HCT116 (cell line): Measurements from ENCODE around the gene FBRS. TPM values are rescaled to one million over a fixed set of nuclear protein-coding genes. Genes with fewer than 3 reads are reported as not detected.
A peak's percentile ranks its signal among the peaks of the same experiment; 100 is the strongest.

Source experiments
- ATAC-seq: fragments of 200-7000 bp; cut with Tn5 transposase; 2 replicates; pipeline ENCODE4 v1.9.1; 2020; ENCODE audit warnings: mild to moderate bottlenecking, moderate library complexity
- BruUV-seq: library from RNA; stranded (reverse); fragments of 400-500 nt; replicated peaks from 2 replicates; lab custom pipeline; 2021; lab: Mats Ljungman, UMichigan
- CTCF ChIA-PET: fragments of 300-600 bp; sonication (Branson Sonifier 250); formaldehyde crosslinking; loops from one replicate; lab custom pipeline; 2021; ENCODE audit warnings: antibody characterized with exemption; lab: Charles Lee
- POLR2A ChIA-PET: fragments of 300-600, 350-600 bp; sonication (Branson Sonifier 250); formaldehyde crosslinking; loops from one replicate; lab custom pipeline; 2021; ENCODE audit warnings: antibody characterized with exemption; lab: Charles Lee
- RAD21 ChIA-PET, 2 experiments: fragments of 300-600 bp; sonication (Branson Sonifier 250); formaldehyde crosslinking; loops; one replicate each; lab custom pipeline; 2023; ENCODE audit warnings: low total read pairs in 2 of 2; ENCODE audit not compliant: uncharacterized antibody in 2 of 2, unreplicated experiment in 2 of 2, low non-redundant PET in 1 of 2; lab: Charles Lee
- DNase-seq: peaks from one replicate; pipeline ENCODE4 v3.0.0-alpha.2; 2010; ENCODE audit warnings: low read depth, low spot score
- H2AFZ ChIP-seq: fragments of 200-600 bp; shearing (Covaris generic), sonication (generic); 2 replicates; pipeline ENCODE4 v1.6.1; 2017; ENCODE audit warnings: low read depth, mixed run types, mixed read lengths, antibody characterized with exemption, low read length; ENCODE audit not compliant: poor library complexity, severe bottlenecking
- H3K27ac ChIP-seq: 2 replicates; pipeline ENCODE4 v1.5.1; 2012; ENCODE audit warnings: low read depth, low read length
- H3K27me3 ChIP-seq: fragments of 200-600 bp; sonication (generic); 2 replicates; pipeline ENCODE4 v1.6.1; 2016; ENCODE audit warnings: mixed run types, low read length, mixed read lengths; ENCODE audit not compliant: insufficient read depth
- H3K36me3 ChIP-seq, 2 experiments: fragments of 200-500 bp in 1 of 2; fragments of 200-600 bp in 1 of 2; sonication (Bioruptor generic) in 1 of 2; sonication (generic) in 1 of 2; 2 replicates each; pipeline versions ENCODE4 v1.5.1 to v1.6.1; 2014 to 2016; ENCODE audit warnings: low read length in 2 of 2, inconsistent platforms in 1 of 2, mixed read lengths in 1 of 2, mixed run types in 1 of 2; ENCODE audit not compliant: insufficient read depth in 2 of 2, control insufficient read depth in 1 of 2
- H3K4me1 ChIP-seq, 2 experiments: fragments of 200-600 bp in 1 of 2; sonication (generic) in 1 of 2; 2 replicates each; pipeline versions ENCODE4 v1.5.1 to v1.6.1; 2012 to 2017; ENCODE audit warnings: low read length in 2 of 2, inconsistent platforms in 1 of 2, mild to moderate bottlenecking in 1 of 2, mixed read lengths in 1 of 2, mixed run types in 1 of 2, moderate library complexity in 1 of 2; ENCODE audit not compliant: insufficient read depth in 2 of 2, control insufficient read depth in 1 of 2
- H3K4me2 ChIP-seq: fragments of 200-600 bp; sonication (generic); 2 replicates; pipeline ENCODE4 v1.6.1; 2017; ENCODE audit warnings: mixed run types, low read length, mixed read lengths
- H3K4me3 ChIP-seq, 2 experiments: fragments of 200-600 bp in 1 of 2; sonication (generic) in 1 of 2; replicated peaks in 1 of 2; 2 replicates each; pipeline ENCODE4 v1.5.1; 2011 to 2016; ENCODE audit warnings: low read length in 2 of 2, control low read depth in 1 of 2, low read depth in 1 of 2, mild to moderate bottlenecking in 1 of 2, mixed read lengths in 1 of 2, mixed run types in 1 of 2
- H3K79me2 ChIP-seq: fragments of 200-600 bp; sonication (generic); 2 replicates; pipeline ENCODE4 v1.6.1; 2017; ENCODE audit warnings: mild to moderate bottlenecking, mixed run types, low read length, moderate library complexity, mixed read lengths; ENCODE audit not compliant: insufficient read depth
- H3K9ac ChIP-seq: fragments of 200-600 bp; sonication (generic); 2 replicates; pipeline ENCODE4 v1.6.1; 2016; ENCODE audit warnings: low read length, mixed read lengths
- H3K9me2 ChIP-seq: fragments of 200-600 bp; sonication (generic), shearing (Covaris generic); 2 replicates; pipeline ENCODE4 v1.6.1; 2017; ENCODE audit warnings: mixed run types, mild to moderate bottlenecking, moderate library complexity; ENCODE audit not compliant: insufficient read depth
- H3K9me3 ChIP-seq, 2 experiments: fragments of 200-500 bp in 1 of 2; fragments of 200-600 bp in 1 of 2; sonication (Bioruptor generic) in 1 of 2; sonication (generic) in 1 of 2; 2 replicates each; pipeline ENCODE4 v1.6.1; 2014 to 2017; ENCODE audit warnings: low read length in 2 of 2, mixed read lengths in 2 of 2, inconsistent platforms in 1 of 2, low read depth in 1 of 2, mild to moderate bottlenecking in 1 of 2, mixed run types in 1 of 2, moderate library complexity in 1 of 2; ENCODE audit not compliant: control insufficient read depth in 1 of 2, insufficient read depth in 1 of 2
- H4K20me1 ChIP-seq: fragments of 200-600 bp; sonication (generic), shearing (Covaris generic); 2 replicates; pipeline ENCODE4 v1.6.1; 2017; ENCODE audit warnings: mixed run types, mild to moderate bottlenecking, moderate library complexity; ENCODE audit not compliant: insufficient read depth
- CBX3 ChIP-seq: IDR thresholded peaks from 2 replicates; pipeline ENCODE4 v1.6.1; 2012; ENCODE audit warnings: low read depth
- CEBPB ChIP-seq: IDR thresholded peaks from 2 replicates; pipeline ENCODE4 v1.6.1; 2012; ENCODE audit warnings: low read depth
- CTCF ChIP-seq, 3 experiments: fragments of 200-600 bp in 1 of 3; sonication (generic) in 1 of 3; IDR thresholded peaks in 2 of 3; conservative IDR thresholded peaks in 1 of 3; 2 replicates each; pipeline ENCODE4 v1.5.1; 2012 to 2017; ENCODE audit warnings: low read depth in 2 of 3, low read length in 2 of 3, antibody characterized with exemption in 1 of 3, borderline replicate concordance in 1 of 3, control low read depth in 1 of 3, mild to moderate bottlenecking in 1 of 3, mixed read lengths in 1 of 3, mixed run types in 1 of 3, moderate library complexity in 1 of 3; ENCODE audit not compliant: insufficient read depth in 1 of 3
- EGR1 ChIP-seq: IDR thresholded peaks from 2 replicates; pipeline ENCODE4 v1.6.1; 2012; ENCODE audit warnings: low read depth
- ELF1 ChIP-seq: IDR thresholded peaks from 2 replicates; pipeline ENCODE4 v1.6.1; 2012; ENCODE audit warnings: low read depth, borderline replicate concordance
- EZH2 ChIP-seq: fragments of 200-600 bp; sonication (generic); IDR thresholded peaks from 2 replicates; pipeline ENCODE4 v1.6.1; 2017; ENCODE audit warnings: antibody characterized with exemption, mixed run types
- EZH2phosphoT487 ChIP-seq: fragments of 200-600 bp; IDR thresholded peaks from 2 replicates; pipeline ENCODE4 v1.6.1; 2018; ENCODE audit warnings: antibody characterized with exemption, borderline replicate concordance
- MAX ChIP-seq: IDR thresholded peaks from 2 replicates; pipeline ENCODE4 v1.6.1; 2012
- POLR2A ChIP-seq: IDR thresholded peaks from 2 replicates; pipeline ENCODE4 v1.7.0; 2011; ENCODE audit warnings: borderline replicate concordance; ENCODE audit not compliant: insufficient read depth, insufficient read length; ENCODE audit errors: extremely low read depth
- POLR2AphosphoS5 ChIP-seq: IDR thresholded peaks from 2 replicates; pipeline ENCODE4 v1.6.1; 2011; ENCODE audit warnings: mild to moderate bottlenecking, low read depth, low read length, moderate library complexity
- RAD21 ChIP-seq: IDR thresholded peaks from 2 replicates; pipeline ENCODE4 v1.6.1; 2012; ENCODE audit warnings: low read depth, mild to moderate bottlenecking
- REST ChIP-seq: IDR thresholded peaks from 2 replicates; pipeline ENCODE4 v1.6.1; 2012; ENCODE audit warnings: low read depth
- SIN3A ChIP-seq: IDR thresholded peaks from 2 replicates; pipeline ENCODE4 v1.6.1; 2012; ENCODE audit warnings: low read depth
- SRF ChIP-seq: IDR thresholded peaks from 2 replicates; pipeline ENCODE4 v1.6.1; 2012; ENCODE audit warnings: low read depth
- TCF7L2 ChIP-seq: IDR thresholded peaks from 2 replicates; pipeline ENCODE4 v1.7.0; 2011; ENCODE audit warnings: borderline replicate concordance, inconsistent platforms; ENCODE audit not compliant: insufficient read depth, insufficient read length; ENCODE audit errors: extremely low read depth
- ZBTB33 ChIP-seq: IDR thresholded peaks from 2 replicates; pipeline ENCODE4 v1.6.1; 2011; ENCODE audit warnings: mild to moderate bottlenecking, low read length, moderate library complexity; ENCODE audit not compliant: insufficient replicate concordance; ENCODE audit errors: extremely low read depth
- ZFX ChIP-seq: fragments of 450-650 bp; IDR thresholded peaks from 2 replicates; pipeline ENCODE4 v1.6.1; 2017
- ZNF274 ChIP-seq: fragments of 200-500 bp; sonication (Bioruptor generic); IDR thresholded peaks from 2 replicates; pipeline ENCODE4 v1.6.1; 2014; ENCODE audit warnings: mild to moderate bottlenecking, low read depth, low read length, inconsistent platforms
- intact Hi-C: fragments of 100-400 bp; cut with micrococcal nuclease; formaldehyde crosslinking; loops from 2 replicates; pipeline ENCODE4 v1.10.0; 2022
- total RNA-seq: library from RNA; stranded (reverse); gene quantifications from one replicate; pipeline ENCODE4 v1.2.1, GENCODE V29; 2021; ENCODE audit not compliant: unreplicated experiment

The FBRS gene
- total RNA-seq, 1 experiment from 2014 or later, result 65.3 TPM

- ATAC-seq (no peak), DNase-seq (no peak)
- ChIA-PET POLR2A (interaction anchor here (0.8 to 1.4 kb wide), 8 partner anchors 17 to 262 kb away, joined by 3 to 12 read pairs (median 4); partner anchors contain the start of genes DCTPP1, PRR14, ZNF689 and ZNF747), CTCF (interaction anchor here (0.7 to 3.9 kb wide), 9 partner anchors 17 to 490 kb away, joined by 3 to 24 read pairs (median 4); partner anchors contain the start of genes DCTPP1, FBRS and PRR14), RAD21 (interaction anchor here in 1 of 2 experiments (0.6 to 0.9 kb wide), 2 partner anchors 204 to 962 kb away, joined by 3 to 5 read pairs; partner anchors contain the start of gene DCTPP1)
- H3K27me3 ChIP-seq, result no peaks in the 10 kb centered on the region
- H3K4me2 ChIP-seq, result peak overlapping the region; percentile 90
- H3K9me3 ChIP-seq, result no peaks in the 10 kb centered on the region
- TF ChIP-seq POLR2AphosphoS5 (no peak), ZFX (no peak), ELF1 (no peak), CEBPB (no peak), ZNF274 (no peak), REST (no peak), SIN3A (no peak), RAD21 (no peak), EZH2phosphoT487 (no peak), CTCF (IDR thresholded peaks at IDR 0.05 in 2 of 3, conservative IDR thresholded peaks at IDR 0.05 in 1 of 3; ENCODE audit: borderline replicate concordance in 1 of 3, insufficient read depth in 1 of 3, low read depth in 2 of 3, low read length in 2 of 3) (no peak), EGR1 (no peak), EZH2 (no peak), TCF7L2 (no peak), SRF (no peak), POLR2A (no peak), ZBTB33 (no peak), CBX3 (no peak), MAX (no peak)
- no peaks in the 10 kb centered on the region for H3K9me2 ChIP-seq
- peaks cover 8 to 41% of the 10 kb centered on the region in 2 experiments; a peak in 3 of 4 replicates for H3K4me1 ChIP-seq
- H4K20me1 ChIP-seq, result no peaks in the 10 kb centered on the region
- H3K4me3 ChIP-seq, result peak overlapping the region; percentile 76 to 88
- intact Hi-C loops, result no loop called here
- H3K27ac ChIP-seq, result peak overlapping the region; percentile 89
- TSS peak; percentile 98 for BruUV-seq
- no peaks in the 10 kb centered on the region for H3K36me3 ChIP-seq
- H3K79me2 ChIP-seq, result peaks cover 13% of the 10 kb centered on the region
- H2AFZ ChIP-seq, result no peak overlapping the region
- peak overlapping the region; percentile 98 for H3K9ac ChIP-seq
Measured at GRCh38 chr16:30633526-30633925, 24.7 kb upstream of the FBRS start.
